Fibroblast of lung (primary cell): ENCODE results near the gene MYDGF.

Experiments
- CTCF ChIP-seq, 2 donors: IDR thresholded peaks in 1 of 2; conservative IDR thresholded peaks in 1 of 2; 1 replicate in 1 of 2; 2 replicates in 1 of 2; pipeline ENCODE4 v1.5.1; 2011 to 2012; ENCODE audit warnings: low read length in 2 of 2, control low read depth in 1 of 2, inconsistent platforms in 1 of 2, low read depth in 1 of 2, mild to moderate bottlenecking in 1 of 2
- EZH2 ChIP-seq: IDR thresholded peaks from 2 replicates; pipeline ENCODE4 v1.5.1; 2012; ENCODE audit warnings: low read length, control low read depth, mild to moderate bottlenecking; ENCODE audit errors: missing control alignments

- TF ChIP-seq CTCF (conservative IDR thresholded peaks at IDR 0.05 in 1 of 2, IDR thresholded peaks at IDR 0.05 in 1 of 2; ENCODE audit: low read depth in 1 of 2, low read length in 2 of 2) (no peak), EZH2 (no peak)
Observed at GRCh38 chr19:4645718-4646117, 24.4 kb downstream of the MYDGF start.
